ENCODE measurements around the gene KYNU.

KYNU gene

GRCh38 chr2:143063612-143064200, 186.2 kb downstream of the KYNU start:
- ATAC-seq: no peak
- TF ChIP-seq PPARA (CRISPR knock-in tag; IDR thresholded peaks at IDR 0.05; ENCODE audit: borderline replicate concordance) (no peak), POU6F1 (CRISPR knock-in tag; IDR thresholded peaks at IDR 0.05; ENCODE audit: borderline replicate concordance, low read depth) (no peak), TOX (CRISPR knock-in tag; IDR thresholded peaks at IDR 0.05; ENCODE audit: borderline replicate concordance) (no peak), RARB (CRISPR knock-in tag; IDR thresholded peaks at IDR 0.05) (no peak), CSRNP3 (CRISPR knock-in tag; IDR thresholded peaks at IDR 0.05) (no peak), TCF4 (CRISPR knock-in tag; IDR thresholded peaks at IDR 0.05; ENCODE audit: borderline replicate concordance) (no peak), SNAI2 (CRISPR knock-in tag; IDR thresholded peaks at IDR 0.05) (no peak), CSDC2 (CRISPR knock-in tag; IDR thresholded peaks at IDR 0.05) (no peak), ZNF565 (CRISPR knock-in tag; conservative IDR thresholded peaks at IDR 0.05; ENCODE audit: low read depth) (no peak), ZFP30 (CRISPR knock-in tag; IDR thresholded peaks at IDR 0.05) (no peak), ZFP3 (CRISPR knock-in tag; IDR thresholded peaks at IDR 0.05) (no peak), CREB5 (CRISPR knock-in tag; IDR thresholded peaks at IDR 0.05; ENCODE audit: low read depth) (no peak), ESRRG (CRISPR knock-in tag; IDR thresholded peaks at IDR 0.05) (no peak), OSR1 (CRISPR knock-in tag; IDR thresholded peaks at IDR 0.05) (no peak), BACH2 (CRISPR knock-in tag; IDR thresholded peaks at IDR 0.05; ENCODE audit: borderline replicate concordance) (no peak), PATZ1 (CRISPR knock-in tag; IDR thresholded peaks at IDR 0.05; ENCODE audit: borderline replicate concordance) (no peak), TSHZ2 (CRISPR knock-in tag; IDR thresholded peaks at IDR 0.05) (no peak), ZC3H10 (CRISPR knock-in tag; IDR thresholded peaks at IDR 0.05) (no peak), ZNF8 (CRISPR knock-in tag; IDR thresholded peaks at IDR 0.05) (no peak), ARNTL (CRISPR knock-in tag; IDR thresholded peaks at IDR 0.05; ENCODE audit: borderline replicate concordance, low read depth) (no peak)

GRCh38 chr2:143068094-143068493, 190.6 kb downstream of the KYNU start:
- no peak for ATAC-seq
- TF ChIP-seq CSRNP3 (CRISPR knock-in tag; IDR thresholded peaks at IDR 0.05) (no peak), ARNTL (CRISPR knock-in tag; IDR thresholded peaks at IDR 0.05; ENCODE audit: borderline replicate concordance, low read depth) (no peak), TOX (CRISPR knock-in tag; IDR thresholded peaks at IDR 0.05; ENCODE audit: borderline replicate concordance) (no peak), GLIS3 (CRISPR knock-in tag; IDR thresholded peaks at IDR 0.05) (no peak), RARB (CRISPR knock-in tag; IDR thresholded peaks at IDR 0.05) (no peak), POU6F1 (CRISPR knock-in tag; IDR thresholded peaks at IDR 0.05; ENCODE audit: borderline replicate concordance, low read depth) (no peak), ZNF565 (CRISPR knock-in tag; conservative IDR thresholded peaks at IDR 0.05; ENCODE audit: low read depth) (no peak), CREB5 (CRISPR knock-in tag; IDR thresholded peaks at IDR 0.05; ENCODE audit: low read depth) (no peak)
